GDM1 (cell line): Measurements from ENCODE around the gene LTBP1.
"Not testable (repeated sequence)": the region's sequence is repeated elsewhere in the genome, so short reads cannot be mapped to it uniquely, and the experiment has no call there.

Source experiments
- DNase-seq: peaks from one replicate; lab custom pipeline; 2025; lab: John Stamatoyannopoulos, UW

The LTBP1 gene

GRCh38 chr2:32960647-32961403 lies 14.1 kb downstream of the LTBP1 start:
- no peak for DNase-seq

DNA sequence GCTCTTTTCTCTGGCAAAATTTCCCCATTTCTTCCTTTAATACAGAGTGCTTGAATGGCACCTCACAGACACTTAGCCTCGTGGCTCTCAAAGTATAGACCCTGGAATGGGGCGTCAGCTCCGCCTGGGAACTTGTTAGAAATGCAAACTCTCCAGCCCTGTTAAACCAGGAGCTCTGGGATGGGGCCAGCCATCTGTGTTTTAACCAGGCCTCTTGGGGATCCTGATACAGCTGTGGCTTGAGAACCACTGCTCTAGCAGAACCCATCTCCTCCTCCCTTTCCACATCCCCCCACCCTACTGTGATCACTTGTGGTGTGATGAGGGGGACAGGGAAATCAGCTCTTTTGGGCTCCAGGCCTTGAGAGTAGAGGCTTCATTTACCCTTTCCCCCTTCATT lies 15.9 kb downstream of the LTBP1 start:
- DNase-seq, result no peak

DNA sequence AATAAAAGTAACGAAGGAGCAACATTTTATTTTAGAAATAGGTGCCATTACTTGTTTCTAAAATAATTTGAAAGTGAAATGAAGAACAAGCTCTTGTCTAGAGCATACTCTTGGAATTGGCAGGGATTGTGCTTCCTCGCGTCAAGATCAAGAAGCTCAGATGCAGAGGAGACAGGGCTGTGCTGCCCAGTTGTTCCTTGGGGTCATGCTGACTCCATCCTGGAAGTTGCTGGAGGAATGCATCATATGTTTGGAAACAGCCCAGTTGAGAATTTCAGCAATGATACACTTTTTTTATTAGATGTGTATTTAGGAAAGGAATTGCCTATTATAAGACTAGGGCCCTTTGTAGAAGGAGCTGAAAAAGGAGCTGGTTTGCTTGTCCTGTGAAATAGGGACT lies 17.2 kb downstream of the LTBP1 start:
- no peak for DNase-seq

DNA sequence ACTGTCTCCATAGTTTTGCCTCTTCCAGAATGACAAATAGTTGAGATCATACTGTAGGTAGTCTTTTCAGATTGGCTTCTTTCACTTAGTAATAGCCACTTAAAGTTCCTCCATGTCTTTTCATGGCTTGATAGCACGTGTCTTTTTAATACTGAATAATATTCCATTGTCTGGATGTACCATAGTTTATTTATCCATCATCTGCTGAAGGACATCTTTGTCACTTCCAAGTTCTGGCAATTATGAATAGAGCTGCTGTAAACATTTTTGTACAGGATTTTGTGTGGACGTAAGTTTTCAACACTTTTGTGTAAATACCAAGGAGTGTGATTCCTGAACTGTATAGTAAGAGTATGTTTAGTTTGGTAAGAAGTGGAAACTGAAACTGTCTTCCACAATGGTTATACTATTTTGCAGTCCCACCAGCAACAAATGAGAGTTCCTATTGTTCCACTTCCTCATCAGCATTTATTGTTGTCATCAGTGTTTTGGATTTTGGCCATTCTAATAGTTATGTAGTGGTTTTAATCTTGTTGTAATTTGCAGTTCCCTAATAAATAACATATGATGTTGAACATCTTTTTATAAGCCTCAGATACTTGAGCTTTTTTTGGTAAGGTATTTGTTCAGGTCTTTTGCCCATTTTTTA lies 18.9 kb downstream of the LTBP1 start:
- DNase-seq, result no peak

- DNase-seq, result no peak
Observed at GRCh38 chr2:32969444-32970162, 22.9 kb downstream of the LTBP1 start.

GRCh38 chr2:32973772-32974171 lies 27.0 kb downstream of the LTBP1 start:
- not testable (repeated sequence) for DNase-seq

DNA sequence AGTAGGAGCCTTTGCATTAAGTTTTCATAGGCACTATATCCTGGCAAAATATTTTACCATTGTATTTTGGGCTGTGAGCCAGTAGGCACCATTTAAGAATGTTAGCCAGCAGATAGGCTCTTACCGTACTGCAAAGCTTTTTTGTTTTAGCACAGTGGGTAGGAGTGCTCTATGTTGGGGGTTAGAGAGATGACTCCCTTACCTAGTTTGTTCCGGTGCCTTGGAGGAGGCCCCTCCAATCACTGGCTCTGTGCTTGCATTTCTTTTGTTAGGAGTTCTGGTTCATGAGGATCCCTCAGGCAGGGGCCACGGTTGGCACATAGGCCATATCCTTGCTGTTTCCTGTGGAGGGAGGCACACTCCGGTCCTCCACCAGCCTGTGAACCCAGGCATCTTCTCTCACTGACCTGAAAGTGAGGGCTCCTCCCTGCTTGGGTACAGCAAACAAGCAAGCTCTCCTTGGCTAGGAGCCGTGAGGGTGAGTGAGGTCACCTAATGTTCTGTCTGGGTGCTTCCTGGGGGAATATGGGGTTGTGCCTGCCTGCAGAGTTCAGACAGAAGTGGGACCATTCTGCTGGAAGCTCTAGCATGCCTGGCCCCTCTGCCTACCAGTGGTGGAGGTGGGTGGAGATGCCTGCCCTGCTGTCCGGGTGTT lies 29.8 kb downstream of the LTBP1 start:
- DNase-seq, result no peak

- no peak for DNase-seq
Observed at GRCh38 chr2:32977228-32977758, 30.5 kb downstream of the LTBP1 start.

GRCh38 chr2:32981612-32982011 lies 34.9 kb downstream of the LTBP1 start:
- DNase-seq, result no peak

DNA sequence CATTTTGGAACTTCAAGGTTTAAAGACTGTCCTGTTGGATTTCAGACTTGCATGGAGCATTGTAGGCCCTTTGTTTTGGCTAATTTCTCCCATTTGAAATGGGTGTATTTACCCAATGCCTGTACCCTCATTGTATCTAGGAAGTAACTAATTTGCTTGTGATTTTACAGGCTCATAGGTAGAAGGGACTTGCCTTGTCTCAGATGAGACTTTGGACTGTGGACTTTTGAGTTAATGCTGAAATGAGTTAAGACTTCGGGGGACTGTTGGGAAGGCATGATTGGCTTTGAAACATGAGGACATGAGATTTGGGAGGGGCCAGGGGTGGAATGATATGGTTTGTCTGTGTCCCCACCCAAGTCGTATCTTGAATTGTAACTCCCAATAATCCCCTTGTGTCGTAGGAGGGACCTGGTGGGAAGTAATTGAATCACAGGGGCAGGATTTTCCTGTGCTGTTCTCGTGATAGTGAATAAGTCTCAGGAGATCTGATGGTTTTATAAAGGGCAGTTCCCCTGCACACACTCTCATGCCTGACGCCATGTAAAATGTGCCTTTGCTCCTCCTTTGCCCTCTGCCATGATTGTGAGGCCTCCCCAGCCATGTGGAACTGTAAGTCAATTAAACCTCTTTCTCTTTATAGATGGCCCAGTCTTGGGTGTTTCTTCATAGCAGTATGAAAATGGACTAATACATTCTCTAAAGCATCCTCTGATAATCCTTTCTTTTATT lies 36.6 kb downstream of the LTBP1 start:
- not testable (repeated sequence) for DNase-seq

DNA sequence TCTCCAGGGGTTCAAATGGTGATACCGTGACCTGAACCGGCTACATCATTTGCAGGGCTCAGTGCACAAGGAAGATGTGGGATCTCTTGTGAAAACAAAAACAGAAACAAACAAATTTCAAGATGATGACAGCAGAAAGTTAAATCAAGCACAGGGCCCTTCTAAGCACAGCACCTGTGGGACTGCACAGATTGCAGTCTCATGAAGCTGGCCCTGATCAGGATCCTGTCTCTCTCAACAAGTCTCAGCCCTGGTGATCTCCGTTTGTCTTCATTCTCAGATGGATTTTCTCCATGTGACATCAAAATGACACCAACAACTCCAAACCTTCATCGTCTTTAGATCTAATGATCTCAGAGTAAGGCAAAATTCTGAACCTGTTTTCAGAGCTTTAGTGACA lies 39.7 kb downstream of the LTBP1 start:
- DNase-seq, result no peak

- no peak for DNase-seq
Observed at GRCh38 chr2:32988525-32988924, 41.8 kb downstream of the LTBP1 start.

- DNase-seq, result no peak
Observed at GRCh38 chr2:32990556-32990955, 43.8 kb downstream of the LTBP1 start.

- DNase-seq, result no peak
Observed at GRCh38 chr2:32991091-32991845, 44.5 kb downstream of the LTBP1 start.

DNA sequence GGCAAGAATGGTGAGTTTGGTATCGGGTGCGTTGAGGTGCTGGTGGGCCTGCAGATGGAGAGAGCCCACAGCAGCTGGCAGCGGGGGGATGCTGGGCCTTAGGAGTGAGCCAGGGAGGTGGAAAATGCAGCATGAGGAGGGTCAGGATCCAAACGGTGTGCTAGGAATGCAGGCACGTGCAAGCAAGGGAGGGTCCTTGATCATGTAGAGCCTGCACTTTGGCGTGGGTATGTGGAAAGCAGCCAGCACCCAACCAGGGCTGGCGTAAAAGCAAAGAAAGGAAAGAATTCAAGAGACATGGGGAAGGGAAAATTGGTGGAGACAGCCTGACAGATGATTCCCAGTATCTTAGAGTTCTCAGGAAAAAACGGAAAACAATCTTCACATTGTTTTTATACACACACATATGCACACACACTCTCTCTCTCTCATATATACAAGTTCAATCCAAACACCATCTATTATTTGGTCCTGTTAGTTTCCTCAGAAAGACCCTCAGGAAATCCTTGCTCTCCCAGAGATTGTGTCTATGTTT lies 46.3 kb downstream of the LTBP1 start:
- DNase-seq, result no peak

GRCh38 chr2:32997705-32998104 lies 51.0 kb downstream of the LTBP1 start:
- DNase-seq, result no peak

- no peak for DNase-seq
Observed at GRCh38 chr2:33000986-33001385, 54.2 kb downstream of the LTBP1 start.

DNA sequence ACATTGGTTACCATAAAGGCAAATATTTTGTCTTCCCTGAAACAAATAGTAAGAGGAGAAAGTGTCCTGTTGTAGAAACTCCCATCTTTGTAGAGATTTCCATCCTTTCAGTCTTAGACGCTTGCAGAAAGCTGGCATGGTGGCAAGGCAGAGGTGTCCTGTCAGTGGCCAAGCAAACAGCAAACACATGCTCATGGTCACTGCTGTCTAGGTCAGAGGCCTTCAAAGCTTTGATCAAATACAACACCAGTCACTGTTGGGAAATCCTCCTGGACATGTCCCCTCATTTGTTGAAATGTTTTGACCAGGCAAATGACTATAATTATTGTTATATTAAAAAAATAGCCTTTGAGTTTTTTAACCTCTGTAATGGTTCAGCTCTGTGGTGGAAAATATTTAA lies 55.1 kb downstream of the LTBP1 start:
- DNase-seq, result no peak

DNA sequence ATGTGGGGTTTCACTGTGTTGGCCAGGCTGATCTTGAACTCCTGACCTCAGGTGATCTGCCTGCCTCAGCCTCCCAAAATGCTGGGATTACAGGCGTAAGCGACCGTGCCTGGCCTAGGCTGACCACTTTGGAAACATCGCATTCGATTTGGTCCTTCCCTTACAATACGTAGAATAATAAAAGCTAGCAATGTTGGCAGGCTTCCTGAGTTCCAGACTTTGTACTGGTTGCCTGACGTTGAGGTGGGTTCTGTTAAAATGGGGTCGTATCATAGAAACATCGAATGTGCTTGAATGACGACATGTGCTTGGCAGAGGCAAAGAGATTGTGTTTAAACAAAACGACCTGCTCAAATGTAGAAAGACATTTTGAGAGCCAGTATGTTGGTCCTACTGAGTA lies 56.1 kb downstream of the LTBP1 start:
- no peak for DNase-seq

DNA sequence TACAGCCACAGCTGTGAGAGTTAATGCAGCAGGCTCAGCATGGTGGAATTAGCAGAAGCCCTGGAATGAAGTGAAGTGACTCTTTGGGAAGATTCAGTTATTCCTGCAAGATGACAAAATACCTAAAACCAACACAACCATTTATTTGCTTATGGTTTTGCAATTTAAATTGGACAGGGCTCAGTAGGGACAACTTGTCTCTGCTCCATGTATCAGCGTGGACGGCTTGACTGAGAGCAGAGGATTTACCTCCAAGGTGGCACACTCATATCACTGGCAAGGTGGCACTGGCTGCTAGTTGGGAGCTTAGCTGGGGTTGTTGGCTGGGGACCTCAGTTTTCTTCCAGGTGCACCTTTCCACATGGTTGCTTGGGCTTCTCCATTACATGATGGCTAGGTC lies 58.3 kb downstream of the LTBP1 start:
- DNase-seq, result no peak

DNA sequence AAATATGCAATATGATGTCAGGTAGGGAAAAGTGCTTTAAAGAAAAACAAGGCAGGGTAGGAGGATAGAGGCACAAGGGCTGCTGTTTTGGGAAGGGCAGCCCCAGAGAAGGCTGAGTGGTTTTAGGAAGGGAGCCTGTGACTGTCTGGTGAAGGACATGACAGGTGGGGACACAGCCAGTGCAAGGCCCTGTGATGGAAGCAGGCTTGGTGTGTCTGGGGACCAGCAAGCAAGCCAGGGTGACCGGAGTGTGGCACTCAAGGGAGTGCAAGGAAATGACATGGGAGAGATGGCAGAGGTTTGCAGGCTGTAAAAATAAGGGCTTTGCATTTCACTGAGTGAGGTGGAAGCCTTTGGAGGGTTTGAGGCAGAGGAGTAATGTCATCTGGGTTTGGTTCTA lies 62.0 kb downstream of the LTBP1 start:
- DNase-seq, result no peak
